ENCODE results near the gene RPL31. TPM values are rescaled to one million over a fixed set of nuclear protein-coding genes. Genes with fewer than 3 reads are reported as not detected.

RPL31 gene
- total RNA-seq, 1 donor from 2014 or later: 1,335 TPM

GRCh38 chr2:100968146-100969145, 33.6 kb upstream of the RPL31 start:
- Mint-ChIP-seq H3K4me1 (ENCODE audit: unreplicated experiment) (no peaks in the 10 kb centered on the region), H3K4me3 (ENCODE audit: unreplicated experiment) (no peak overlapping the region), H3K27me3 (ENCODE audit: unreplicated experiment) (no peaks in the 10 kb centered on the region), H3K27ac (ENCODE audit: unreplicated experiment) (no peak overlapping the region), H3K9me3 (ENCODE audit: unreplicated experiment) (no peaks in the 10 kb centered on the region), H3K36me3 (ENCODE audit: unreplicated experiment) (peaks cover 27% of the 10 kb centered on the region)
- no peak for TF ChIP-seq CTCF (IDR thresholded peaks at IDR 0.05)
- DNase-seq (ENCODE audit: extremely low spot score, unreplicated experiment): no peak

GRCh38 chr2:100969998-100970397, 32.1 kb upstream of the RPL31 start:
- no peaks in the 10 kb centered on the region for H3K27me3 Mint-ChIP-seq (ENCODE audit: unreplicated experiment)
- TF ChIP-seq CTCF (IDR thresholded peaks at IDR 0.05): no peak
- no peak overlapping the region for H3K4me3 Mint-ChIP-seq (ENCODE audit: unreplicated experiment)
- DNase-seq (ENCODE audit: extremely low spot score, unreplicated experiment): no peak
- no peaks in the 10 kb centered on the region for H3K9me3 Mint-ChIP-seq (ENCODE audit: unreplicated experiment)
- H3K4me1 Mint-ChIP-seq (ENCODE audit: unreplicated experiment): no peaks in the 10 kb centered on the region
- H3K27ac Mint-ChIP-seq (ENCODE audit: unreplicated experiment): no peak overlapping the region
- H3K36me3 Mint-ChIP-seq (ENCODE audit: unreplicated experiment): peaks cover 33% of the 10 kb centered on the region

GRCh38 chr2:100971221-100971620, 30.9 kb upstream of the RPL31 start:
- DNase-seq (ENCODE audit: extremely low spot score, unreplicated experiment): no peak
- Mint-ChIP-seq H3K4me3 (ENCODE audit: unreplicated experiment) (no peak overlapping the region), H3K36me3 (ENCODE audit: unreplicated experiment) (peaks cover 28% of the 10 kb centered on the region), H3K9me3 (ENCODE audit: unreplicated experiment) (no peaks in the 10 kb centered on the region), H3K27me3 (ENCODE audit: unreplicated experiment) (no peaks in the 10 kb centered on the region), H3K4me1 (ENCODE audit: unreplicated experiment) (no peaks in the 10 kb centered on the region), H3K27ac (ENCODE audit: unreplicated experiment) (no peak overlapping the region)
- TF ChIP-seq CTCF (IDR thresholded peaks at IDR 0.05): no peak

- no peak for TF ChIP-seq CTCF (IDR thresholded peaks at IDR 0.05)
- H3K27ac Mint-ChIP-seq (ENCODE audit: unreplicated experiment): no peak overlapping the region
- H3K36me3 Mint-ChIP-seq (ENCODE audit: unreplicated experiment): peaks cover 36% of the 10 kb centered on the region
- no peaks in the 10 kb centered on the region for H3K27me3 Mint-ChIP-seq (ENCODE audit: unreplicated experiment)
- no peak for DNase-seq (ENCODE audit: extremely low spot score, unreplicated experiment)
- H3K4me3 Mint-ChIP-seq (ENCODE audit: unreplicated experiment): no peak overlapping the region
- peaks cover 5% of the 10 kb centered on the region for H3K4me1 Mint-ChIP-seq (ENCODE audit: unreplicated experiment)
- no peaks in the 10 kb centered on the region for H3K9me3 Mint-ChIP-seq (ENCODE audit: unreplicated experiment)
These were observed 29.6 kb upstream of the RPL31 start for GRCh38 chr2:100972452-100972851.

GRCh38 chr2:100974712-100975520, 27.2 kb upstream of the RPL31 start:
- no peak for DNase-seq (ENCODE audit: extremely low spot score, unreplicated experiment)
- no peak overlapping the region for H3K4me3 Mint-ChIP-seq (ENCODE audit: unreplicated experiment)
- H3K27me3 Mint-ChIP-seq (ENCODE audit: unreplicated experiment): no peaks in the 10 kb centered on the region
- TF ChIP-seq CTCF (IDR thresholded peaks at IDR 0.05): no peak
- H3K27ac Mint-ChIP-seq (ENCODE audit: unreplicated experiment): no peak overlapping the region
- H3K9me3 Mint-ChIP-seq (ENCODE audit: unreplicated experiment): no peaks in the 10 kb centered on the region
- peaks cover 5% of the 10 kb centered on the region for H3K4me1 Mint-ChIP-seq (ENCODE audit: unreplicated experiment)
- H3K36me3 Mint-ChIP-seq (ENCODE audit: unreplicated experiment): peaks cover 34% of the 10 kb centered on the region

Measured in osteocyte (in vitro differentiated cells).